HG03457 (cell line): Measurements from ENCODE around the gene CLEC16A.
A peak's percentile ranks its signal among the peaks of the same experiment; 100 is the strongest.

Source experiments
- ATAC-seq: cut with Tn5 transposase; IDR thresholded peaks from one replicate; pipeline ENCODE4 v1.9.1; 2021; ENCODE audit warnings: moderate number of reproducible peaks; ENCODE audit not compliant: unreplicated experiment

CLEC16A gene

GRCh38 chr16:10944249-10945064, at the start of gene CLEC16A:
TSS of gene CLEC16A (plus strand) at chr16:10944564. CDS start at chr16:10944718, 154 bp downstream.
- ATAC-seq, result peak; percentile 53

- no peak for ATAC-seq
Measured at GRCh38 chr16:10895053-10895946, 49.1 kb upstream of the CLEC16A start.

- ATAC-seq, result no peak
Measured at GRCh38 chr16:10896165-10896564, 48.2 kb upstream of the CLEC16A start.

- no peak for ATAC-seq
Measured at GRCh38 chr16:10896723-10897122, 47.6 kb upstream of the CLEC16A start.

GRCh38 chr16:10897134-10897533, 47.2 kb upstream of the CLEC16A start:
- no peak for ATAC-seq

- ATAC-seq, result no peak
Measured at GRCh38 chr16:10902999-10903398, 41.4 kb upstream of the CLEC16A start.

- ATAC-seq, result no peak
Measured at GRCh38 chr16:10906482-10906881, 37.9 kb upstream of the CLEC16A start.

- no peak for ATAC-seq
Measured at GRCh38 chr16:10906914-10907756, 37.2 kb upstream of the CLEC16A start.

- no peak for ATAC-seq
Measured at GRCh38 chr16:10907757-10908045, 36.7 kb upstream of the CLEC16A start.

- no peak for ATAC-seq
Measured at GRCh38 chr16:10911267-10911666, 33.1 kb upstream of the CLEC16A start.

GRCh38 chr16:10916534-10916933, 27.8 kb upstream of the CLEC16A start:
- no peak for ATAC-seq

- no peak for ATAC-seq
Measured at GRCh38 chr16:10918294-10919002, 25.9 kb upstream of the CLEC16A start.

- no peak for ATAC-seq
Measured at GRCh38 chr16:10919003-10919351, 25.4 kb upstream of the CLEC16A start.

- no peak for ATAC-seq
Measured at GRCh38 chr16:10920726-10921427, 23.5 kb upstream of the CLEC16A start.

GRCh38 chr16:10921536-10922327, 22.6 kb upstream of the CLEC16A start:
- no peak for ATAC-seq

GRCh38 chr16:10922328-10923145, 21.8 kb upstream of the CLEC16A start:
- ATAC-seq, result no peak

GRCh38 chr16:10923146-10923649, 21.2 kb upstream of the CLEC16A start:
- ATAC-seq, result no peak

GRCh38 chr16:10923650-10924214, 20.6 kb upstream of the CLEC16A start:
- ATAC-seq, result no peak
